Measurements from ENCODE around the gene CEP350.

- TF ChIP-seq, protein P1, sequence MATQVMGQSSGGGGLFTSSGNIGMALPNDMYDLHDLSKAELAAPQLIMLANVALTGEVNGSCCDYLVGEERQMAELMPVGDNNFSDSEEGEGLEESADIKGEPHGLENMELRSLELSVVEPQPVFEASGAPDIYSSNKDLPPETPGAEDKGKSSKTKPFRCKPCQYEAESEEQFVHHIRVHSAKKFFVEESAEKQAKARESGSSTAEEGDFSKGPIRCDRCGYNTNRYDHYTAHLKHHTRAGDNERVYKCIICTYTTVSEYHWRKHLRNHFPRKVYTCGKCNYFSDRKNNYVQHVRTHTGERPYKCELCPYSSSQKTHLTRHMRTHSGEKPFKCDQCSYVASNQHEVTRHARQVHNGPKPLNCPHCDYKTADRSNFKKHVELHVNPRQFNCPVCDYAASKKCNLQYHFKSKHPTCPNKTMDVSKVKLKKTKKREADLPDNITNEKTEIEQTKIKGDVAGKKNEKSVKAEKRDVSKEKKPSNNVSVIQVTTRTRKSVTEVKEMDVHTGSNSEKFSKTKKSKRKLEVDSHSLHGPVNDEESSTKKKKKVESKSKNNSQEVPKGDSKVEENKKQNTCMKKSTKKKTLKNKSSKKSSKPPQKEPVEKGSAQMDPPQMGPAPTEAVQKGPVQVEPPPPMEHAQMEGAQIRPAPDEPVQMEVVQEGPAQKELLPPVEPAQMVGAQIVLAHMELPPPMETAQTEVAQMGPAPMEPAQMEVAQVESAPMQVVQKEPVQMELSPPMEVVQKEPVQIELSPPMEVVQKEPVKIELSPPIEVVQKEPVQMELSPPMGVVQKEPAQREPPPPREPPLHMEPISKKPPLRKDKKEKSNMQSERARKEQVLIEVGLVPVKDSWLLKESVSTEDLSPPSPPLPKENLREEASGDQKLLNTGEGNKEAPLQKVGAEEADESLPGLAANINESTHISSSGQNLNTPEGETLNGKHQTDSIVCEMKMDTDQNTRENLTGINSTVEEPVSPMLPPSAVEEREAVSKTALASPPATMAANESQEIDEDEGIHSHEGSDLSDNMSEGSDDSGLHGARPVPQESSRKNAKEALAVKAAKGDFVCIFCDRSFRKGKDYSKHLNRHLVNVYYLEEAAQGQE (IDR thresholded peaks at IDR 0.05; ENCODE audit: low read depth) = no peak
- TF ChIP-seq ELF1 (IDR thresholded peaks at IDR 0.05; ENCODE audit: borderline replicate concordance, low read depth) = no peak
- TF ChIP-seq CTCF (IDR thresholded peaks at IDR 0.05 in 2 of 3, conservative IDR thresholded peaks at IDR 0.05 in 1 of 3; ENCODE audit: borderline replicate concordance in 1 of 3, insufficient read depth in 1 of 3, low read depth in 2 of 3, low read length in 2 of 3) = no peak
- no peak for TF ChIP-seq POLR2A (IDR thresholded peaks at IDR 0.05; ENCODE audit: borderline replicate concordance, extremely low read depth, insufficient read depth, insufficient read length)
- TF ChIP-seq JUND (IDR thresholded peaks at IDR 0.05) = no peak
- TF ChIP-seq ATF3 (IDR thresholded peaks at IDR 0.05) = no peak
- no peak for TF ChIP-seq SIN3A (IDR thresholded peaks at IDR 0.05; ENCODE audit: low read depth)
- no peak for TF ChIP-seq RAD21 (IDR thresholded peaks at IDR 0.05; ENCODE audit: low read depth)
- no peak for TF ChIP-seq FOSL1 (IDR thresholded peaks at IDR 0.05; ENCODE audit: low read depth)
- no peak for TF ChIP-seq EZH2phosphoT487 (IDR thresholded peaks at IDR 0.05; ENCODE audit: borderline replicate concordance)
- TF ChIP-seq, protein P2, sequence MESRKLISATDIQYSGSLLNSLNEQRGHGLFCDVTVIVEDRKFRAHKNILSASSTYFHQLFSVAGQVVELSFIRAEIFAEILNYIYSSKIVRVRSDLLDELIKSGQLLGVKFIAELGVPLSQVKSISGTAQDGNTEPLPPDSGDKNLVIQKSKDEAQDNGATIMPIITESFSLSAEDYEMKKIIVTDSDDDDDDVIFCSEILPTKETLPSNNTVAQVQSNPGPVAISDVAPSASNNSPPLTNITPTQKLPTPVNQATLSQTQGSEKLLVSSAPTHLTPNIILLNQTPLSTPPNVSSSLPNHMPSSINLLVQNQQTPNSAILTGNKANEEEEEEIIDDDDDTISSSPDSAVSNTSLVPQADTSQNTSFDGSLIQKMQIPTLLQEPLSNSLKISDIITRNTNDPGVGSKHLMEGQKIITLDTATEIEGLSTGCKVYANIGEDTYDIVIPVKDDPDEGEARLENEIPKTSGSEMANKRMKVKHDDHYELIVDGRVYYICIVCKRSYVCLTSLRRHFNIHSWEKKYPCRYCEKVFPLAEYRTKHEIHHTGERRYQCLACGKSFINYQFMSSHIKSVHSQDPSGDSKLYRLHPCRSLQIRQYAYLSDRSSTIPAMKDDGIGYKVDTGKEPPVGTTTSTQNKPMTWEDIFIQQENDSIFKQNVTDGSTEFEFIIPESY (IDR thresholded peaks at IDR 0.05; ENCODE audit: extremely low read depth, insufficient replicate concordance, low read length) = no peak
- TF ChIP-seq EZH2 (IDR thresholded peaks at IDR 0.05) = no peak
- no peak for TF ChIP-seq CBX3 (IDR thresholded peaks at IDR 0.05; ENCODE audit: low read depth)
Measured at GRCh38 chr1:180094705-180095295, 140.2 kb downstream of the CEP350 start.

Measured in HCT116 (cell line).